GM13977 (cell line): ENCODE results near the gene RGS8.

Experiments
- DNase-seq: peaks from one replicate; pipeline ENCODE4 v3.0.0; 2012; ENCODE audit warnings: low spot score
- CTCF ChIP-seq: IDR thresholded peaks from 2 replicates; pipeline ENCODE4 v1.5.1; 2012; ENCODE audit warnings: mild to moderate bottlenecking, control low read depth; ENCODE audit not compliant: insufficient read depth; ENCODE audit errors: extremely low read depth, missing control alignments
- in situ Hi-C: fragments of 300-500 bp; cut with MboI; formaldehyde crosslinking; loops from one replicate; pipeline ENCODE4 v1.12.0; 2022; ENCODE audit warnings: low sequenced_read_pairs, low pct_unique_long_range_greater_than_20kb, mixed read lengths, inconsistent platforms; ENCODE audit not compliant: unreplicated experiment

Gene RGS8

GRCh38 chr1:182684116-182684828, at the start of gene RGS8:
TSS of gene RGS8 (minus strand) at chr1:182684587. CDS start at chr1:182669649, 14,938 bp downstream.
- no peak for TF ChIP-seq CTCF
- no peak for DNase-seq
- in situ Hi-C loops, result no loop called here

- TF ChIP-seq CTCF, result no peak
- in situ Hi-C loops, result no loop called here
- DNase-seq, result no peak
These were observed 47.6 kb upstream of the RGS8 start for GRCh38 chr1:182731852-182732575.

- DNase-seq, result no peak
- in situ Hi-C loops, result no loop called here
These were observed 42.5 kb upstream of the RGS8 start for GRCh38 chr1:182726912-182727311.

GRCh38 chr1:182725259-182726255, 41.2 kb upstream of the RGS8 start:
- no peak for TF ChIP-seq CTCF
- in situ Hi-C loops, result no loop called here
- DNase-seq, result no peak

More at GRCh38 chr1:182726912-182727311, 42.5 kb upstream of the RGS8 start:
- TF ChIP-seq CTCF, result no peak

GRCh38 chr1:182724215-182724614, 39.8 kb upstream of the RGS8 start:
- in situ Hi-C loops, result no loop called here
- DNase-seq, result no peak
- TF ChIP-seq CTCF, result no peak

GRCh38 chr1:182723200-182723599, 38.8 kb upstream of the RGS8 start:
- in situ Hi-C loops, result no loop called here
- TF ChIP-seq CTCF, result no peak
- DNase-seq, result no peak
